ENCODE results near the gene OSBPL10. TPM values are rescaled to one million over a fixed set of nuclear protein-coding genes. Genes with fewer than 3 reads are reported as not detected.
A peak's percentile ranks its signal among the peaks of the same experiment; 100 is the strongest.

OSBPL10 gene
- total and polyA plus RNA-seq, 3 donors from 2014 or later: 113 to 175 (median 160) TPM

GRCh38 chr3:31752305-31753049, 228.6 kb downstream of the OSBPL10 start:
- no peak for DNase-seq
- intact Hi-C loops (cut with DNase I; ENCODE audit: low total_unique reads): no loop called here
- Histone ChIP-seq H3K9me3 (no peaks in the 10 kb centered on the region), H3K27me3 (no peaks in the 10 kb centered on the region), H3K27ac (no peak overlapping the region), H3K4me3 (no peak overlapping the region), H3K4me1 (peaks cover 4% of the 10 kb centered on the region), H3K36me3 (ENCODE audit: low read depth, missing control alignments) (no peaks in the 10 kb centered on the region)
- 84% methylated on average over 7 of the region's 7 CpGs for WGBS, 2 donors
- no peak for TF ChIP-seq POLR2A (IDR thresholded peaks at IDR 0.05)
- TF ChIP-seq CTCF (IDR thresholded peaks at IDR 0.05): no peak

DNA sequence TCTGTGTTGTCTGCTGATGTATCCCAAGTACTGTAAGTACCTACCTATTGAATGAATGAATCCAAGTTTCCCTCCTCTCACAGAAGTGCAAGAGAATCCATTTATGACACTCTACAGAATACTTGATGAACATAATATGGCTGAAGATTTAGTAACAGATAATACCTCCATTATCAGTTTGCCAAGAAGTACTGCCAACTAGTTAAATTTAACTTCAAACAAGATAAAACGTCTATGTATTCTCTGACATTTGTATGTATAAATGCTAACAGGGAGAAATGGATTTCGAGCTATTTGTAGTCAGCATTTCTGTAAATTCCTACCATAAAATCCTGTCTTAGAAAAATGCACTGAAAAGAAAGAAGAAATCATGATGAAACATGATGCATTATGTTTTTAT, 230.7 kb downstream of the OSBPL10 start:
- no peak for DNase-seq
- intact Hi-C loops (cut with DNase I; ENCODE audit: low total_unique reads): no loop called here

GRCh38 chr3:31748933-31749295, 232.1 kb downstream of the OSBPL10 start:
- intact Hi-C loops (cut with DNase I; ENCODE audit: low total_unique reads): no loop called here

More for the DNA sequence above, 230.7 kb downstream of the OSBPL10 start:
- H3K27ac ChIP-seq: no peak overlapping the region
- no peaks in the 10 kb centered on the region for H3K9me3 ChIP-seq
- TF ChIP-seq CTCF (IDR thresholded peaks at IDR 0.05): no peak
- TF ChIP-seq POLR2A (IDR thresholded peaks at IDR 0.05): no peak
- no peaks in the 10 kb centered on the region for H3K27me3 ChIP-seq
- H3K36me3 ChIP-seq (ENCODE audit: low read depth, missing control alignments): no peaks in the 10 kb centered on the region
- WGBS, 2 donors: 75% methylated on average over 2 of the region's 2 CpGs
- H3K4me3 ChIP-seq: no peak overlapping the region
- peaks cover 4% of the 10 kb centered on the region for H3K4me1 ChIP-seq

GRCh38 chr3:31748281-31748932, 232.7 kb downstream of the OSBPL10 start:
- 70 to 79% methylated on average over 5 of the region's 5 CpGs for WGBS, 2 donors
- H3K4me1 ChIP-seq: peaks cover 6% of the 10 kb centered on the region
- H3K27ac ChIP-seq: peak overlapping the region in 1 of 2 donors; percentile 39
- H3K9me3 ChIP-seq: no peaks in the 10 kb centered on the region
- intact Hi-C loops (cut with DNase I; ENCODE audit: low total_unique reads): no loop called here
- no peak overlapping the region for H3K4me3 ChIP-seq
- H3K27me3 ChIP-seq: no peaks in the 10 kb centered on the region
- no peaks in the 10 kb centered on the region for H3K36me3 ChIP-seq (ENCODE audit: low read depth, missing control alignments)
- DNase-seq: no peak
- TF ChIP-seq CTCF (IDR thresholded peaks at IDR 0.05) (no peak), POLR2A (IDR thresholded peaks at IDR 0.05) (no peak)

More at GRCh38 chr3:31748933-31749295, 232.1 kb downstream of the OSBPL10 start:
- peak overlapping the region; percentile 21 to 45 for H3K27ac ChIP-seq
- H3K27me3 ChIP-seq: no peaks in the 10 kb centered on the region
- TF ChIP-seq POLR2A (IDR thresholded peaks at IDR 0.05) (no peak), CTCF (IDR thresholded peaks at IDR 0.05) (no peak)
- 51 to 63% methylated on average over 5 of the region's 5 CpGs for WGBS, 2 donors
- no peaks in the 10 kb centered on the region for H3K9me3 ChIP-seq
- DNase-seq: peak; percentile 53
- no peaks in the 10 kb centered on the region for H3K36me3 ChIP-seq (ENCODE audit: low read depth, missing control alignments)
- no peak overlapping the region for H3K4me3 ChIP-seq
- peaks cover 4% of the 10 kb centered on the region for H3K4me1 ChIP-seq
